NCI-H2171 treated with DMSO at 0.1 percent for 48 hours (cell line): ENCODE results near the gene ALDH1L1.
"Not testable (repeated sequence)": the region's sequence is repeated elsewhere in the genome, so short reads cannot be mapped to it uniquely, and the experiment has no call there.

ENCODE experiments used
- DNase-seq: peaks from one replicate; lab custom pipeline; 2025; lab: John Stamatoyannopoulos, UW

The ALDH1L1 gene

GRCh38 chr3:126106336-126107202 is 73.8 kb downstream of the ALDH1L1 start:
- DNase-seq: no peak

GRCh38 chr3:126105691-126106187 is 74.6 kb downstream of the ALDH1L1 start:
- no peak for DNase-seq

GRCh38 chr3:126104742-126105605 is 75.4 kb downstream of the ALDH1L1 start:
- no peak for DNase-seq

- no peak for DNase-seq
Observed at GRCh38 chr3:126104028-126104635, 76.3 kb downstream of the ALDH1L1 start.

- DNase-seq: no peak
Observed at GRCh38 chr3:126103121-126104027, 77.0 kb downstream of the ALDH1L1 start.

- DNase-seq: no peak
Observed at GRCh38 chr3:126102530-126102951, 77.8 kb downstream of the ALDH1L1 start.

GRCh38 chr3:126102011-126102410 is 78.4 kb downstream of the ALDH1L1 start:
- DNase-seq: no peak

GRCh38 chr3:126101521-126101982 is 78.8 kb downstream of the ALDH1L1 start:
- no peak for DNase-seq

GRCh38 chr3:126100634-126101301 is 79.6 kb downstream of the ALDH1L1 start:
- DNase-seq: no peak

- DNase-seq: no peak
Observed at GRCh38 chr3:126100269-126100633, 80.1 kb downstream of the ALDH1L1 start.

GRCh38 chr3:126098391-126098858 is 82.0 kb downstream of the ALDH1L1 start:
- no peak for DNase-seq

- DNase-seq: no peak
Observed at GRCh38 chr3:126097801-126098200, 82.6 kb downstream of the ALDH1L1 start.

- DNase-seq: not testable (repeated sequence)
Observed at GRCh38 chr3:126096274-126096673, 84.1 kb downstream of the ALDH1L1 start.

- not testable (repeated sequence) for DNase-seq
Observed at GRCh38 chr3:126092128-126092527, 88.3 kb downstream of the ALDH1L1 start.

- peak; percentile 16 for DNase-seq
Observed at GRCh38 chr3:126087552-126088175, 92.7 kb downstream of the ALDH1L1 start.

- no peak for DNase-seq
Observed at GRCh38 chr3:126085841-126086240, 94.5 kb downstream of the ALDH1L1 start.

- DNase-seq: no peak
Observed at GRCh38 chr3:126085276-126085675, 95.1 kb downstream of the ALDH1L1 start.

- no peak for DNase-seq
Observed at GRCh38 chr3:126084768-126085180, 95.6 kb downstream of the ALDH1L1 start.

- DNase-seq: peak; percentile 92
Observed at GRCh38 chr3:126083913-126084767, 96.2 kb downstream of the ALDH1L1 start, which contains the start of gene SLC41A3. SLC41A3 (minus strand) TSS chr3:126084124; CDS start chr3:126068219, 15,905 bp downstream.
